Spleen (tissue), 11 donors: ENCODE results near the gene LRRC4C. TPM values are rescaled to one million over a fixed set of nuclear protein-coding genes. Genes with fewer than 3 reads are reported as not detected.

Experiments
- DNase-seq: peaks from one replicate; pipeline ENCODE4 v3.0.0-alpha.2; 2020
- H3K27ac ChIP-seq, 8 donors: fragments of 200-600 bp; sonication (generic) in 7 of 8; 1 replicate in 4 of 8; 2 replicates in 4 of 8; pipeline versions ENCODE4 v1.5.0 to v1.8.0; 2016 to 2021; ENCODE audit warnings: inconsistent platforms in 4 of 8, mild to moderate bottlenecking in 4 of 8, moderate library complexity in 1 of 8
- H3K27me3 ChIP-seq, 7 donors: fragments of 200-600 bp; sonication (generic) in 6 of 7; replicated peaks in 1 of 7; 1 replicate in 4 of 7; 2 replicates in 3 of 7; pipeline versions ENCODE4 v1.5.0 to v1.8.0; 2016 to 2021; ENCODE audit warnings: inconsistent platforms in 3 of 7, mild to moderate bottlenecking in 1 of 7
- H3K36me3 ChIP-seq, 6 donors: fragments of 200-600 bp; sonication (generic) in 5 of 6; 1 replicate in 4 of 6; 2 replicates in 2 of 6; pipeline versions ENCODE4 v1.5.0 to v1.8.0; 2016 to 2021; ENCODE audit warnings: inconsistent platforms in 2 of 6
- H3K4me1 ChIP-seq, 6 donors: fragments of 200-600 bp; sonication (generic) in 5 of 6; 1 replicate in 3 of 6; 2 replicates in 3 of 6; pipeline versions ENCODE4 v1.5.0 to v1.8.0; 2016 to 2021; ENCODE audit warnings: inconsistent platforms in 3 of 6
- H3K4me3 ChIP-seq, 8 donors: fragments of 200-600 bp; sonication (generic) in 7 of 8; 1 replicate in 4 of 8; 2 replicates in 4 of 8; pipeline versions ENCODE4 v1.5.0 to v1.8.0; 2016 to 2021; ENCODE audit warnings: inconsistent platforms in 4 of 8, mild to moderate bottlenecking in 4 of 8, moderate library complexity in 2 of 8
- H3K9me3 ChIP-seq, 8 donors: fragments of 200-600 bp; sonication (generic) in 7 of 8; 1 replicate in 4 of 8; 2 replicates in 4 of 8; pipeline versions ENCODE4 v1.5.0 to v1.8.0; 2016 to 2021; ENCODE audit warnings: inconsistent platforms in 4 of 8
- CTCF ChIP-seq, 11 experiments: fragments of 200-600 bp in 7 of 11; fragments of 450-650 bp in 4 of 11; sonication (generic) in 4 of 11; IDR thresholded peaks in 8 of 11; conservative IDR thresholded peaks in 3 of 11; 1 replicate in 7 of 11; 2 replicates in 4 of 11; pipeline versions ENCODE4 v1.4.0 to v1.8.0; 2016 to 2021; ENCODE audit warnings: antibody characterized with exemption in 11 of 11, inconsistent platforms in 4 of 11, mild to moderate bottlenecking in 1 of 11
- POLR2A ChIP-seq, 3 donors: fragments of 450-650 bp; IDR thresholded peaks; one replicate each; pipeline ENCODE4 v1.5.1; 2017; ENCODE audit warnings: antibody characterized with exemption in 3 of 3, mild to moderate bottlenecking in 1 of 3
- POLR2AphosphoS5 ChIP-seq, 3 donors: sonication (generic); formaldehyde crosslinking; IDR thresholded peaks; one replicate each; pipeline ENCODE4 v1.5.1; 2017; ENCODE audit warnings: antibody characterized with exemption in 3 of 3
- WGBS, 5 donors: extraction: QIAGEN DNeasy Blood & Tissue Kit in 3 of 5; methylation state at CpG; one replicate each; pipeline versions ENCODE4 v1.1.5 to v1.1.7; 2013 to 2018; 5-methylcytosine and 5-hydroxymethylcytosine counted together
- intact Hi-C: fragments of 100-400 bp; cut with DNase I; formaldehyde crosslinking; loops from one replicate; pipeline ENCODE4 v1.15.0; 2023; ENCODE audit warnings: low total_unique reads
- polyA plus RNA-seq, 3 donors: library from polyadenylated mRNA; stranded (reverse); fragments of 200-250 nt; gene quantifications; one replicate each; pipeline ENCODE4 v1.2.1, GENCODE V29; 2013
- total RNA-seq, 7 donors: library from RNA; depleted of rRNA in 3 of 7; stranded (reverse); fragments of >200 nt in 3 of 7; fragmentation: NEBNext Ultra II Directional in 4 of 7; extraction: Animal tissue kit (Norgen Biotek cat#: 25700) in 4 of 7; gene quantifications; one replicate each; pipeline versions ENCODE4 v1.1.0 to v1.2.1, GENCODE V29; 2016 to 2021
- donor health status: healthy with polysubstance abuse.
- donor health status: DM: no; HTN: no; CAD: no; lungs with moderate emphysema.
- donor health status: DM: no; HTN: no; CAD: no.
- donor health status: Bipolar disorder and iron deficiency.
- donor health status: healthy.
- donor health status: DM: no; HTN: no; CAD: no.
- donor health status: DM: yes; HTN: yes; CAD: no.

LRRC4C gene
- total and polyA plus RNA-seq, 10 donors, result 0.15 to 8.9 (median 1.9) TPM

GRCh38 chr11:41383768-41384167 is 75.7 kb downstream of the LRRC4C start:
- no peak overlapping the region for H3K27ac ChIP-seq
- no peak for TF ChIP-seq POLR2A (IDR thresholded peaks at IDR 0.05)
- no peak for TF ChIP-seq CTCF (IDR thresholded peaks at IDR 0.05 in 8 of 11, conservative IDR thresholded peaks at IDR 0.05 in 3 of 11)
- no peak for TF ChIP-seq POLR2AphosphoS5 (IDR thresholded peaks at IDR 0.05)
- DNase-seq, result no peak
- no peaks in the 10 kb centered on the region for H3K36me3 ChIP-seq
- H3K4me1 ChIP-seq, result no peaks in the 10 kb centered on the region
- H3K9me3 ChIP-seq, result peaks cover 0 to 3% (median 0%) of the 10 kb centered on the region in 8 donors
- no peaks in the 10 kb centered on the region for H3K27me3 ChIP-seq
- 85 to 95% (median 91%) methylated on average over 3 of the region's 3 CpGs for WGBS, 5 donors
- intact Hi-C loops, result no loop called here
- no peak overlapping the region for H3K4me3 ChIP-seq

GRCh38 chr11:41382927-41383326 is 76.5 kb downstream of the LRRC4C start:
- no peak for DNase-seq
- no peak overlapping the region for H3K4me3 ChIP-seq
- intact Hi-C loops, result no loop called here
- no peaks in the 10 kb centered on the region for H3K27me3 ChIP-seq
- H3K4me1 ChIP-seq, result no peaks in the 10 kb centered on the region
- H3K36me3 ChIP-seq, result no peaks in the 10 kb centered on the region
- H3K27ac ChIP-seq, result no peak overlapping the region
- TF ChIP-seq CTCF (IDR thresholded peaks at IDR 0.05 in 8 of 11, conservative IDR thresholded peaks at IDR 0.05 in 3 of 11), result no peak
- peaks cover 0 to 3% (median 0%) of the 10 kb centered on the region in 8 donors for H3K9me3 ChIP-seq
- 83 to 94% (median 86%) methylated on average over 2 of the region's 2 CpGs for WGBS, 5 donors

- no peak for DNase-seq
- intact Hi-C loops, result no loop called here
Measured at GRCh38 chr11:41379084-41379483, 80.4 kb downstream of the LRRC4C start.

GRCh38 chr11:41377709-41378394 is 81.6 kb downstream of the LRRC4C start:
- Histone ChIP-seq H3K4me3 (no peak overlapping the region), H3K4me1 (no peaks in the 10 kb centered on the region), H3K9me3 (no peaks in the 10 kb centered on the region), H3K36me3 (no peaks in the 10 kb centered on the region), H3K27ac (no peak overlapping the region), H3K27me3 (no peaks in the 10 kb centered on the region)
- 77 to 83% (median 82%) methylated on average over 7 of the region's 7 CpGs for WGBS, 5 donors
- intact Hi-C loops, result no loop called here
- no peak for TF ChIP-seq POLR2AphosphoS5 (IDR thresholded peaks at IDR 0.05)
- no peak for TF ChIP-seq POLR2A (IDR thresholded peaks at IDR 0.05)
- TF ChIP-seq CTCF (IDR thresholded peaks at IDR 0.05 in 8 of 11, conservative IDR thresholded peaks at IDR 0.05 in 3 of 11), result no peak
- no peak for DNase-seq

More at GRCh38 chr11:41379084-41379483, 80.4 kb downstream of the LRRC4C start:
- no peaks in the 10 kb centered on the region for H3K9me3 ChIP-seq
- no peaks in the 10 kb centered on the region for H3K4me1 ChIP-seq
- H3K27me3 ChIP-seq, result no peaks in the 10 kb centered on the region
- TF ChIP-seq POLR2A (IDR thresholded peaks at IDR 0.05) (no peak), CTCF (IDR thresholded peaks at IDR 0.05 in 8 of 11, conservative IDR thresholded peaks at IDR 0.05 in 3 of 11) (no peak), POLR2AphosphoS5 (IDR thresholded peaks at IDR 0.05) (no peak)
- H3K4me3 ChIP-seq, result no peak overlapping the region
- no peaks in the 10 kb centered on the region for H3K36me3 ChIP-seq
- no peak overlapping the region for H3K27ac ChIP-seq
